COLO668 (cell line): ENCODE data around the gene PEMT.
"Not testable (repeated sequence)": the region's sequence is repeated elsewhere in the genome, so short reads cannot be mapped to it uniquely, and the experiment has no call there.

Experiments used
- DNase-seq: peaks from one replicate; lab custom pipeline; 2025; ENCODE audit not compliant: unreplicated experiment; lab: John Stamatoyannopoulos, UW

Gene PEMT

GRCh38 chr17:17591355-17592298 lies at the start of gene PEMT:
Gene PEMT, minus strand, starts transcription at chr17:17591708. Its CDS starts 82 bp downstream, at chr17:17591626.
- peak; percentile 93 for DNase-seq

- DNase-seq, result not testable (repeated sequence)
Observed at GRCh38 chr17:17639661-17640270, 48.3 kb upstream of the PEMT start.

- DNase-seq, result no peak
Observed at GRCh38 chr17:17638467-17638866, 47.0 kb upstream of the PEMT start.

GRCh38 chr17:17636272-17636885 lies 44.9 kb upstream of the PEMT start:
- DNase-seq, result no peak

- not testable (repeated sequence) for DNase-seq
Observed at GRCh38 chr17:17635537-17636271, 44.2 kb upstream of the PEMT start.

- DNase-seq, result no peak
Observed at GRCh38 chr17:17635126-17635525, 43.6 kb upstream of the PEMT start.

- DNase-seq, result no peak
Observed at GRCh38 chr17:17633310-17633709, 41.8 kb upstream of the PEMT start.

GRCh38 chr17:17632690-17633089 lies 41.2 kb upstream of the PEMT start:
- DNase-seq, result not testable (repeated sequence)

- peak; percentile 26 for DNase-seq
Observed at GRCh38 chr17:17628388-17629008, 37.0 kb upstream of the PEMT start.

- DNase-seq, result no peak
Observed at GRCh38 chr17:17626840-17627239, 35.3 kb upstream of the PEMT start.

- peak; percentile 64 for DNase-seq
Observed at GRCh38 chr17:17626151-17626805, 34.8 kb upstream of the PEMT start.

GRCh38 chr17:17624741-17625140 lies 33.2 kb upstream of the PEMT start:
- DNase-seq, result no peak

GRCh38 chr17:17623904-17624303 lies 32.4 kb upstream of the PEMT start:
- no peak for DNase-seq

- no peak for DNase-seq
Observed at GRCh38 chr17:17621254-17621653, 29.7 kb upstream of the PEMT start.

GRCh38 chr17:17613708-17614114 lies 22.2 kb upstream of the PEMT start:
- peak; percentile 51 for DNase-seq

- DNase-seq, result no peak
Observed at GRCh38 chr17:17612085-17613022, 20.8 kb upstream of the PEMT start.

- peak; percentile 5 for DNase-seq
Observed at GRCh38 chr17:17609121-17609520, 17.6 kb upstream of the PEMT start.

GRCh38 chr17:17606416-17607000 lies 15.0 kb upstream of the PEMT start:
- DNase-seq, result no peak

- DNase-seq, result no peak
Observed at GRCh38 chr17:17605729-17606088, 14.2 kb upstream of the PEMT start.
